ENCODE measurements around the gene TMEM217.

DNA sequence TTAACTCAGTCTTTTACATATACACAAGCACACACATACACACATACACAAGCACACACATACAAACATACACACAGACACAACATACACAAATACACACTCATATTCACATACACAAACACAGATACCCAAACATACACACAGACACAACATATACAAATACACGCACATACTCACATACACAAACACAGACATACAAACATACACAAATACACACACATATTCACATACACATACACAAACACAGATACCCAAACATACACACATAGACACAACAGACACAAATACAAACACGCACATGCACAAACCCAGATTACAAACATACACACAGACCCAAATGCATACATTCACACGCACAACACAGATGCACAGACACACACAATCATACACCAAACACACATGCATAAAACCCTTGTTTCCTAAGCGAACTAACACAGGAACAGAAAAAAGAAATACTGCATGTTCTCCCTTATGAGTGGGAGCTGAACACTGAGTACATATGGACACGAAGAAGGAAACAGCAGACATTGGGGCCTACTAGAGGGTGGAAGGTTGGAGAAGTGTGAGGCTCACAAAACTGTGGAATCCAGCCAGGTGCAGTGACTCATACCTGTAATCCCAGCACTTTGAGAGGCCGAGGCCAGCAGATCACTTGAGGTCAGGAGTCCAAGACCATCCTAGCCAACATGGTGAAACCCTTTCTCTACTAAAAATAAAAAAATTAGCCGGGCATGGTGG is 53.8 kb downstream of the TMEM217 start:
- TF ChIP-seq, protein P1, sequence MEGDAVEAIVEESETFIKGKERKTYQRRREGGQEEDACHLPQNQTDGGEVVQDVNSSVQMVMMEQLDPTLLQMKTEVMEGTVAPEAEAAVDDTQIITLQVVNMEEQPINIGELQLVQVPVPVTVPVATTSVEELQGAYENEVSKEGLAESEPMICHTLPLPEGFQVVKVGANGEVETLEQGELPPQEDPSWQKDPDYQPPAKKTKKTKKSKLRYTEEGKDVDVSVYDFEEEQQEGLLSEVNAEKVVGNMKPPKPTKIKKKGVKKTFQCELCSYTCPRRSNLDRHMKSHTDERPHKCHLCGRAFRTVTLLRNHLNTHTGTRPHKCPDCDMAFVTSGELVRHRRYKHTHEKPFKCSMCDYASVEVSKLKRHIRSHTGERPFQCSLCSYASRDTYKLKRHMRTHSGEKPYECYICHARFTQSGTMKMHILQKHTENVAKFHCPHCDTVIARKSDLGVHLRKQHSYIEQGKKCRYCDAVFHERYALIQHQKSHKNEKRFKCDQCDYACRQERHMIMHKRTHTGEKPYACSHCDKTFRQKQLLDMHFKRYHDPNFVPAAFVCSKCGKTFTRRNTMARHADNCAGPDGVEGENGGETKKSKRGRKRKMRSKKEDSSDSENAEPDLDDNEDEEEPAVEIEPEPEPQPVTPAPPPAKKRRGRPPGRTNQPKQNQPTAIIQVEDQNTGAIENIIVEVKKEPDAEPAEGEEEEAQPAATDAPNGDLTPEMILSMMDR (IDR thresholded peaks at IDR 0.05; ENCODE audit: low read length) = no peak
- no peak for TF ChIP-seq EZH2 (IDR thresholded peaks at IDR 0.05; ENCODE audit: borderline replicate concordance, low read length)

All from OCI-LY1 (cell line).